Measurements from ENCODE around the gene GRK5.

The GRK5 gene

DNA sequence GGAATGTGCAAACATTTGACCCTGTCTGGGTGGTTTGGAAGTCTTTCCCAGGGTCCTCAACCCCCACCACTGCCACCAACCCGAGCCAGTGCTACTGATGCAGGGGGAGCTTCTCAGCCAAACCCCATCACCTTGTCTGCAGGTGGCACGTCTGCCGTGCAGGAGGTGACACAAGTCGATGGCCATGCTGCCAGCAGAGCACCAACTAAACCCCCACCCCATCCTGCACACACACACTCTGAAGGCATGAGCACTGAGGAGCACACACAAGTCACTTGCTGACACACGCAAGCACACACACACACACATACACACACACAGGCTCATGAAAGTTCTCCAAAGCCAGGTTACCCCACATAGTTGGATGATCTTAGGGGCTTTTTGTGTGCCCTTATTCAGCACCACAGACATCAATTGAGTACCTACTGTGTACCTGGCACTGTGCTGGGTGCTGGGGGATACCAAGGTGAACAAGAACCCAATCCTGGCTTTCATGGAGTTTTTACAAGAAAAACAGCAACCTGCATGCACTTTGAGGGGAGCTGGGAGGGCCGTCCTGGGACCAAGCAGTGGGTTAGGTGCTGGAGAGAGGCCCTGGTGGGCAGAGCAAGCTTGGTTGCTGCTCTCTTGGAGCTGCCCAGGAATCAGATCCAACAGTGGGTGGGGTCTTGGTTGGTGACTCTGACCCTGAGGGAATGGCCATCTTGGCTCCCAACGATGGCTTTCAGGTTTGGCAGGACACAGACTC is 216.3 kb downstream of the GRK5 start:
- Histone ChIP-seq H3K14ac (ENCODE audit: low read length) (no peak overlapping the region), H2AK5ac (ENCODE audit: low read length) (no peak overlapping the region), H3K27ac (ENCODE audit: low read depth, low read length) (no peak overlapping the region), H2BK12ac (ENCODE audit: low read length) (no peak overlapping the region), H3K9me3 (ENCODE audit: insufficient read depth, low read depth, low read length) (peaks cover 8% of the 10 kb centered on the region), H4K8ac (ENCODE audit: low read depth, low read length) (no peak overlapping the region), H3K4me3 (ENCODE audit: low read depth, low read length) (no peak overlapping the region), H3K4me2 (ENCODE audit: low read length) (no peak overlapping the region), H2BK5ac (ENCODE audit: low read depth, low read length, poor library complexity) (no peak overlapping the region), H4K12ac (ENCODE audit: low read depth, low read length) (no peak overlapping the region), H3K27me3 (ENCODE audit: insufficient read depth, low read length) (no peaks in the 10 kb centered on the region), H3K18ac (ENCODE audit: low read length) (no peak overlapping the region), H3K79me2 (ENCODE audit: control insufficient read depth, insufficient read depth, low read length, poor library complexity) (no peaks in the 10 kb centered on the region), H3K4ac (ENCODE audit: low read depth, low read length) (no peak overlapping the region), H3K23ac (ENCODE audit: low read length) (no peak overlapping the region), H3K79me1 (ENCODE audit: low read length) (no peaks in the 10 kb centered on the region), H3K4me1 (ENCODE audit: control insufficient read depth in 1 of 2, insufficient read depth in 2 of 2, low read length in 2 of 2) (no peaks in the 10 kb centered on the region), H2AFZ (ENCODE audit: insufficient read depth, low read length, poor library complexity) (no peak overlapping the region), H3K36me3 (ENCODE audit: control insufficient read depth in 1 of 2, insufficient read depth in 2 of 2, low read length in 2 of 2) (peaks cover 0 to 3% of the 10 kb centered on the region in 2 experiments), H2BK120ac (ENCODE audit: insufficient read depth, low read length, poor library complexity) (no peak overlapping the region), H4K91ac (ENCODE audit: low read depth, low read length) (no peak overlapping the region), H3K9ac (ENCODE audit: low read length) (no peak overlapping the region)
- no CpG with 5 or more reads among the region's 7 CpGs for WGBS (ENCODE audit: extremely low coverage, insufficient coverage, insufficient read length)
- DNase-seq, result no peak

DNA sequence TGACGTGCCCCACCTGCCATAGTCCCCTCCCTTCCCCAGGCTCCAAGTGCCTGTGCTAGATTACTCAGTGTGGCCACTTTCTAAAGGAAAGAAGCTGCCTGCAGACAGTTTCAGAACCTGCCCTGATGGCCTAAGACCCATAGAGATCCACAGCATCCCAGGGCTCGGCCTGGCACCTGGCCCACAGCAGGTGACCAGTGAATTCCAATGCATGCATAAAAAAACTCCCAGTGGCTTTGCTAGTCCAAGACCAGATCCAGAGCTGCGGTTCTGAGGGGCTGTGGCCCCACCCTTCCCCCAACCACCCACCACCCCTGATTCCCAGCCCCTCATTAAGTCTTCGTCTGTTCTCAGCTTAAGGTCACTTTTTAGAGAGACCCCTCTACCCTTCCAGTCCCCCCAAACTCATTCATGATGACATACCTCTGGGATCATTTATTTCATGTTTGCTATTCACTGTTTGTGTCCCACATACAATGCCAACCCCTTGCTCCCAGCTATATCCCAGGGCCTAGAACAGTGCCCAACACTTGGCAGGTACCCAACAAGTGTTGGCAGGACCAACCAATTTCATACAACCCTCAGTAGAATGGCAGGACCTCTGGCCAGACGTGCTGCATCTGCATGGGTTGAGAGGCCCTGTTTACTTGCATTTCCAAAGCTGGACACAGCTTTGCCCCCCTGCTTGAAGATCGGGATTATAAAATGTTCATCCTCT is 217.0 kb downstream of the GRK5 start:
- Histone ChIP-seq H2BK5ac (ENCODE audit: low read depth, low read length, poor library complexity) (no peak overlapping the region), H3K4me2 (ENCODE audit: low read length) (no peak overlapping the region), H2BK120ac (ENCODE audit: insufficient read depth, low read length, poor library complexity) (no peak overlapping the region), H3K9me3 (ENCODE audit: insufficient read depth, low read depth, low read length) (peaks cover 8% of the 10 kb centered on the region), H3K27me3 (ENCODE audit: insufficient read depth, low read length) (no peaks in the 10 kb centered on the region), H2BK12ac (ENCODE audit: low read length) (no peak overlapping the region), H3K9ac (ENCODE audit: low read length) (no peak overlapping the region), H3K18ac (ENCODE audit: low read length) (no peak overlapping the region), H3K4me3 (ENCODE audit: low read depth, low read length) (no peak overlapping the region), H3K36me3 (ENCODE audit: control insufficient read depth in 1 of 2, insufficient read depth in 2 of 2, low read length in 2 of 2) (peaks cover 0 to 3% of the 10 kb centered on the region in 2 experiments), H4K8ac (ENCODE audit: low read depth, low read length) (no peak overlapping the region), H3K79me1 (ENCODE audit: low read length) (no peaks in the 10 kb centered on the region), H2AFZ (ENCODE audit: insufficient read depth, low read length, poor library complexity) (no peak overlapping the region), H4K12ac (ENCODE audit: low read depth, low read length) (no peak overlapping the region), H3K14ac (ENCODE audit: low read length) (no peak overlapping the region), H4K91ac (ENCODE audit: low read depth, low read length) (no peak overlapping the region), H3K23ac (ENCODE audit: low read length) (no peak overlapping the region), H3K4me1 (ENCODE audit: control insufficient read depth in 1 of 2, insufficient read depth in 2 of 2, low read length in 2 of 2) (no peaks in the 10 kb centered on the region), H2AK5ac (ENCODE audit: low read length) (no peak overlapping the region), H3K79me2 (ENCODE audit: control insufficient read depth, insufficient read depth, low read length, poor library complexity) (no peaks in the 10 kb centered on the region), H3K4ac (ENCODE audit: low read depth, low read length) (no peak overlapping the region), H3K27ac (ENCODE audit: low read depth, low read length) (no peak overlapping the region)
- DNase-seq, result no peak
- no CpG with 5 or more reads among the region's 6 CpGs for WGBS (ENCODE audit: extremely low coverage, insufficient coverage, insufficient read length)

DNA sequence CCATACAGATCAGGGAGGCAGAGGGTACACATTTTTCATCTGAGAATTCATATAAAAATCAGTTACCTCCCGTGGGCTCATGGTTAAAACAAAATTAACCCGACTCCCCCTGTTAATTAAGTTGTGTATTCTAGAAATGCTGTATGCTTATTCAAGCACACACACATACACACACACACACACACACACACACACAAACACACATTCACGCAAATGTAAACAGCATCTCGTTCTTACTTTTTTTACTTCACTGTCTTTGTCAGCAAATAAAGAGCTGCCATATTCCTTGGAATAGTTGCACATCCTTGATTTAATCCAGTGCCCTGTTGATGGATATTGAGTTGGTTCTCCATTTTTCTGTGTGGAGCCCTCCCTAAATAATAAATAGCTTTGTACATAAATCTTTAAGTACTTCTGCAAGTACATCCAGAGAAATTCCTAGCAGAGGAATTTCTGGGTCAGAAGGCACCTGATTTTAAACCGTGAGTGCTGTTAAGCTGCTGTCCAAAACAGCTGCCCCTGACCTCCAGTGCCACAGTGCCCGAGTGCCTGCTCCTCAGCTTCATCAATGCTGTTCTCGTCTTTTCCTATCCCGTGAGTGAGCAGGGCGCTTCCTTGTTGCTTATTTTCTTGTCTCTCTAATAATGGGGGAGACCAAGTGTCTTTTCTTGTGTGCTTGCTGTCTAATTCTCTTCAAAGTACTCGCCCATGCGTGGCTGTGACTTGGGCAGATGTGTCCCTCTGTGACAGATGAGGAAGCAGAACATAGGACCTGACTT is 217.9 kb downstream of the GRK5 start:
- WGBS (ENCODE audit: extremely low coverage, insufficient coverage, insufficient read length), result no CpG with 5 or more reads among the region's 11 CpGs
- Histone ChIP-seq H4K91ac (ENCODE audit: low read depth, low read length) (no peak overlapping the region), H3K27ac (ENCODE audit: low read depth, low read length) (no peak overlapping the region)

DNA sequence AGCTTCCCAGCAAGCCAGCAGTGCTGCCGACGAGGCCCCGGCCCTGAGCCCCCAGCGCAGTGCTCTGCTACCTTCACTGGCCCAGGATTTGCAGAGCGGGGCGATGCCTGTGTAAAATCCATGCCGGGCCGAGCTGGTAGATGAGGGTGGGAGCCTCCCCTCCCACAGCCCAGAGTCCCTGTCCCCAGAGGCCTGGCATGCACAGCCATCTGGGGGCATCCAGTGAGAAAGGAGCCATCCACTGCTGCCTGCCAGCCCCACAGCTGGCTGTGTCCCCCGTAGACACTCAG is 218.5 kb downstream of the GRK5 start:
- H3K14ac ChIP-seq (ENCODE audit: low read length), result no peak overlapping the region
- H3K4ac ChIP-seq (ENCODE audit: low read depth, low read length), result no peak overlapping the region
- H3K4me3 ChIP-seq (ENCODE audit: low read depth, low read length), result no peak overlapping the region

More for the DNA sequence above, 217.9 kb downstream of the GRK5 start:
- Histone ChIP-seq H4K8ac (ENCODE audit: low read depth, low read length) (no peak overlapping the region), H3K27me3 (ENCODE audit: insufficient read depth, low read length) (no peaks in the 10 kb centered on the region), H3K4me1 (ENCODE audit: control insufficient read depth in 1 of 2, insufficient read depth in 2 of 2, low read length in 2 of 2) (no peaks in the 10 kb centered on the region), H3K36me3 (ENCODE audit: control insufficient read depth in 1 of 2, insufficient read depth in 2 of 2, low read length in 2 of 2) (peaks cover 0 to 3% of the 10 kb centered on the region in 2 experiments), H2AFZ (ENCODE audit: insufficient read depth, low read length, poor library complexity) (no peak overlapping the region), H3K4ac (ENCODE audit: low read depth, low read length) (no peak overlapping the region), H2BK120ac (ENCODE audit: insufficient read depth, low read length, poor library complexity) (no peak overlapping the region), H4K12ac (ENCODE audit: low read depth, low read length) (no peak overlapping the region), H3K4me3 (ENCODE audit: low read depth, low read length) (no peak overlapping the region), H2BK12ac (ENCODE audit: low read length) (no peak overlapping the region), H3K23ac (ENCODE audit: low read length) (no peak overlapping the region), H2AK5ac (ENCODE audit: low read length) (no peak overlapping the region), H3K4me2 (ENCODE audit: low read length) (no peak overlapping the region), H2BK5ac (ENCODE audit: low read depth, low read length, poor library complexity) (no peak overlapping the region), H3K79me2 (ENCODE audit: control insufficient read depth, insufficient read depth, low read length, poor library complexity) (no peaks in the 10 kb centered on the region), H3K9ac (ENCODE audit: low read length) (no peak overlapping the region), H3K18ac (ENCODE audit: low read length) (no peak overlapping the region), H3K9me3 (ENCODE audit: insufficient read depth, low read depth, low read length) (peaks cover 8% of the 10 kb centered on the region), H3K14ac (ENCODE audit: low read length) (no peak overlapping the region), H3K79me1 (ENCODE audit: low read length) (no peaks in the 10 kb centered on the region)
- no peak for DNase-seq

More for the DNA sequence above, 218.5 kb downstream of the GRK5 start:
- H2BK12ac ChIP-seq (ENCODE audit: low read length), result no peak overlapping the region
- no peak overlapping the region for H3K27ac ChIP-seq (ENCODE audit: low read depth, low read length)
- no peak overlapping the region for H3K18ac ChIP-seq (ENCODE audit: low read length)
- H4K8ac ChIP-seq (ENCODE audit: low read depth, low read length), result no peak overlapping the region
- H3K27me3 ChIP-seq (ENCODE audit: insufficient read depth, low read length), result no peaks in the 10 kb centered on the region
- H3K4me1 ChIP-seq (ENCODE audit: control insufficient read depth in 1 of 2, insufficient read depth in 2 of 2, low read length in 2 of 2), result no peaks in the 10 kb centered on the region
- DNase-seq, result no peak
- H2BK5ac ChIP-seq (ENCODE audit: low read depth, low read length, poor library complexity), result no peak overlapping the region
- H4K91ac ChIP-seq (ENCODE audit: low read depth, low read length), result no peak overlapping the region
- no peak overlapping the region for H4K12ac ChIP-seq (ENCODE audit: low read depth, low read length)
- H2AFZ ChIP-seq (ENCODE audit: insufficient read depth, low read length, poor library complexity), result no peak overlapping the region
- H3K4me2 ChIP-seq (ENCODE audit: low read length), result no peak overlapping the region
- H3K9ac ChIP-seq (ENCODE audit: low read length), result no peak overlapping the region
- no peaks in the 10 kb centered on the region for H3K79me1 ChIP-seq (ENCODE audit: low read length)
- no CpG with 5 or more reads among the region's 9 CpGs for WGBS (ENCODE audit: extremely low coverage, insufficient coverage, insufficient read length)
- no peak overlapping the region for H2AK5ac ChIP-seq (ENCODE audit: low read length)
- H3K36me3 ChIP-seq (ENCODE audit: control insufficient read depth in 1 of 2, insufficient read depth in 2 of 2, low read length in 2 of 2), result peaks cover 0 to 3% of the 10 kb centered on the region in 2 experiments
- peaks cover 8% of the 10 kb centered on the region for H3K9me3 ChIP-seq (ENCODE audit: insufficient read depth, low read depth, low read length)
- H3K23ac ChIP-seq (ENCODE audit: low read length), result no peak overlapping the region
- no peak overlapping the region for H2BK120ac ChIP-seq (ENCODE audit: insufficient read depth, low read length, poor library complexity)
- H3K79me2 ChIP-seq (ENCODE audit: control insufficient read depth, insufficient read depth, low read length, poor library complexity), result no peaks in the 10 kb centered on the region
